Measurements from ENCODE around the gene PRPF38B. TPM values are rescaled to one million over a fixed set of nuclear protein-coding genes. Genes with fewer than 3 reads are reported as not detected.

PRPF38B gene
- total and polyA plus RNA-seq, 10 of the 15 experiments (the other 5 are each of a cell fraction or from before 2014, with no cell fraction given) = 32.9 to 79.2 (median 47.8) TPM

GRCh38 chr1:108746382-108747170 lies 54.5 kb downstream of the PRPF38B start, which contains the start of gene STXBP3:
Gene STXBP3 (plus strand): TSS chr1:108746674. CDS start chr1:108746738, 64 bp downstream.
- H3K9me3 ChIP-seq (replicated peaks; ENCODE audit: control insufficient read depth, insufficient read depth, low read length) = no peaks in the 10 kb centered on the region
- POLR2A ChIA-PET = no interaction called here
- CTCF ChIA-PET = no interaction called here
- no peaks in the 10 kb centered on the region for H4K20me1 ChIP-seq (ENCODE audit: control insufficient read depth, insufficient read depth)
- H3K27ac ChIP-seq (ENCODE audit: control insufficient read depth, insufficient read depth) = peak within 1 kb of the TSS; percentile 87
- H3K4me3 ChIP-seq = peak within 1 kb of the TSS; percentile 94
- H3K4me1 ChIP-seq (ENCODE audit: control insufficient read depth, insufficient read depth, low read length) = no peaks in the 10 kb centered on the region
- DNase-seq (ENCODE audit: low read depth, low spot score) = peak; percentile 95
- ATAC-seq = peak; percentile 94
- peak within 1 kb of the TSS; percentile 93 for H2AFZ ChIP-seq (ENCODE audit: control insufficient read depth, low read depth, low read length)
- SMC1A ChIA-PET (ENCODE audit: uncharacterized antibody, unreplicated experiment) = interaction anchor here (0.6 kb wide), 1 partner anchor 134 kb away, joined by 3 read pairs; no protein-coding TSS in a partner anchor
- intact Hi-C loops (cut with micrococcal nuclease; ENCODE audit: unreplicated experiment) (loop anchor here (2.0 kb wide), 1 partner anchor 54 kb away; the partner anchor contains the start of gene PRPF38B), in situ Hi-C loops (cut with MboI) (no loop called here)
- FAIRE-seq = peak; percentile 95
- no peaks in the 10 kb centered on the region for H3K27me3 ChIP-seq (replicated peaks in 1 of 2; ENCODE audit: control insufficient read depth in 2 of 2, insufficient read depth in 2 of 2, low read length in 1 of 2)
- BruUV-seq (replicated peaks) = no TSS peak
- peak within 1 kb of the TSS; percentile 82 for H3K9ac ChIP-seq (ENCODE audit: control insufficient read depth, insufficient read depth, low read length)
- peak within 1 kb of the TSS; percentile 45 for H3K4me2 ChIP-seq (ENCODE audit: control insufficient read depth, insufficient read depth)
- RAD21 ChIA-PET (ENCODE audit: unreplicated experiment) = no interaction called here
- peaks cover 11% of the 10 kb centered on the region for H3K79me2 ChIP-seq (ENCODE audit: control insufficient read depth, insufficient read depth, low read length)
- WGBS (ENCODE audit: insufficient coverage, insufficient replicate concordance, low lambda C conversion rate, missing lambda C conversion rate) = under 1% methylated on average over 53 of the region's 75 CpGs
- H3K36me3 ChIP-seq (ENCODE audit: control insufficient read depth in 2 of 2, insufficient read depth in 2 of 2, low read length in 1 of 2) = no peaks in the 10 kb centered on the region
- TF ChIP-seq SMAD5 (IDR thresholded peaks at IDR 0.05; ENCODE audit: low read depth) (peak; percentile 93; the same call in 1 of the 2 replicates), FOXM1 (IDR thresholded peaks at IDR 0.05; ENCODE audit: low read depth, low read length) (peak; percentile 34; the same call in 1 of the 2 replicates), LARP7 (IDR thresholded peaks at IDR 0.05) (peak; percentile 54; the same call in 1 of the 2 replicates), BRCA1 (IDR thresholded peaks at IDR 0.05; ENCODE audit: low read depth, low read length) (peak; percentile 56; the same call in 1 of the 2 replicates), CBX5 (IDR thresholded peaks at IDR 0.05; ENCODE audit: low read depth) (no peak), FOS (IDR thresholded peaks at IDR 0.05; ENCODE audit: borderline replicate concordance, extremely low read depth, insufficient read length) (no peak), EGR1 (IDR thresholded peaks at IDR 0.05; ENCODE audit: borderline replicate concordance in 1 of 2, low read depth in 2 of 2, low read length in 2 of 2) (peak in 1 of 2 experiments; percentile 83; a peak in 2 of 3 replicates), BHLHE40 (IDR thresholded peaks at IDR 0.05; ENCODE audit: borderline replicate concordance in 1 of 2, low read depth in 2 of 2, low read length in 1 of 2) (peak in 1 of 2 experiments; percentile 54; a peak in 3 of 4 replicates), PML (IDR thresholded peaks at IDR 0.05; ENCODE audit: low read length) (peak; percentile 94)
- TF ChIP-seq, protein P1, sequence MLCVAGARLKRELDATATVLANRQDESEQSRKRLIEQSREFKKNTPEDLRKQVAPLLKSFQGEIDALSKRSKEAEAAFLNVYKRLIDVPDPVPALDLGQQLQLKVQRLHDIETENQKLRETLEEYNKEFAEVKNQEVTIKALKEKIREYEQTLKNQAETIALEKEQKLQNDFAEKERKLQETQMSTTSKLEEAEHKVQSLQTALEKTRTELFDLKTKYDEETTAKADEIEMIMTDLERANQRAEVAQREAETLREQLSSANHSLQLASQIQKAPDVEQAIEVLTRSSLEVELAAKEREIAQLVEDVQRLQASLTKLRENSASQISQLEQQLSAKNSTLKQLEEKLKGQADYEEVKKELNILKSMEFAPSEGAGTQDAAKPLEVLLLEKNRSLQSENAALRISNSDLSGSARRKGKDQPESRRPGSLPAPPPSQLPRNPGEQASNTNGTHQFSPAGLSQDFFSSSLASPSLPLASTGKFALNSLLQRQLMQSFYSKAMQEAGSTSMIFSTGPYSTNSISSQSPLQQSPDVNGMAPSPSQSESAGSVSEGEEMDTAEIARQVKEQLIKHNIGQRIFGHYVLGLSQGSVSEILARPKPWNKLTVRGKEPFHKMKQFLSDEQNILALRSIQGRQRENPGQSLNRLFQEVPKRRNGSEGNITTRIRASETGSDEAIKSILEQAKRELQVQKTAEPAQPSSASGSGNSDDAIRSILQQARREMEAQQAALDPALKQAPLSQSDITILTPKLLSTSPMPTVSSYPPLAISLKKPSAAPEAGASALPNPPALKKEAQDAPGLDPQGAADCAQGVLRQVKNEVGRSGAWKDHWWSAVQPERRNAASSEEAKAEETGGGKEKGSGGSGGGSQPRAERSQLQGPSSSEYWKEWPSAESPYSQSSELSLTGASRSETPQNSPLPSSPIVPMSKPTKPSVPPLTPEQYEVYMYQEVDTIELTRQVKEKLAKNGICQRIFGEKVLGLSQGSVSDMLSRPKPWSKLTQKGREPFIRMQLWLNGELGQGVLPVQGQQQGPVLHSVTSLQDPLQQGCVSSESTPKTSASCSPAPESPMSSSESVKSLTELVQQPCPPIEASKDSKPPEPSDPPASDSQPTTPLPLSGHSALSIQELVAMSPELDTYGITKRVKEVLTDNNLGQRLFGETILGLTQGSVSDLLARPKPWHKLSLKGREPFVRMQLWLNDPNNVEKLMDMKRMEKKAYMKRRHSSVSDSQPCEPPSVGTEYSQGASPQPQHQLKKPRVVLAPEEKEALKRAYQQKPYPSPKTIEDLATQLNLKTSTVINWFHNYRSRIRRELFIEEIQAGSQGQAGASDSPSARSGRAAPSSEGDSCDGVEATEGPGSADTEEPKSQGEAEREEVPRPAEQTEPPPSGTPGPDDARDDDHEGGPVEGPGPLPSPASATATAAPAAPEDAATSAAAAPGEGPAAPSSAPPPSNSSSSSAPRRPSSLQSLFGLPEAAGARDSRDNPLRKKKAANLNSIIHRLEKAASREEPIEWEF (IDR thresholded peaks at IDR 0.05; ENCODE audit: insufficient replicate concordance, low read depth, low read length) = no peak
- TF ChIP-seq, protein P2, sequence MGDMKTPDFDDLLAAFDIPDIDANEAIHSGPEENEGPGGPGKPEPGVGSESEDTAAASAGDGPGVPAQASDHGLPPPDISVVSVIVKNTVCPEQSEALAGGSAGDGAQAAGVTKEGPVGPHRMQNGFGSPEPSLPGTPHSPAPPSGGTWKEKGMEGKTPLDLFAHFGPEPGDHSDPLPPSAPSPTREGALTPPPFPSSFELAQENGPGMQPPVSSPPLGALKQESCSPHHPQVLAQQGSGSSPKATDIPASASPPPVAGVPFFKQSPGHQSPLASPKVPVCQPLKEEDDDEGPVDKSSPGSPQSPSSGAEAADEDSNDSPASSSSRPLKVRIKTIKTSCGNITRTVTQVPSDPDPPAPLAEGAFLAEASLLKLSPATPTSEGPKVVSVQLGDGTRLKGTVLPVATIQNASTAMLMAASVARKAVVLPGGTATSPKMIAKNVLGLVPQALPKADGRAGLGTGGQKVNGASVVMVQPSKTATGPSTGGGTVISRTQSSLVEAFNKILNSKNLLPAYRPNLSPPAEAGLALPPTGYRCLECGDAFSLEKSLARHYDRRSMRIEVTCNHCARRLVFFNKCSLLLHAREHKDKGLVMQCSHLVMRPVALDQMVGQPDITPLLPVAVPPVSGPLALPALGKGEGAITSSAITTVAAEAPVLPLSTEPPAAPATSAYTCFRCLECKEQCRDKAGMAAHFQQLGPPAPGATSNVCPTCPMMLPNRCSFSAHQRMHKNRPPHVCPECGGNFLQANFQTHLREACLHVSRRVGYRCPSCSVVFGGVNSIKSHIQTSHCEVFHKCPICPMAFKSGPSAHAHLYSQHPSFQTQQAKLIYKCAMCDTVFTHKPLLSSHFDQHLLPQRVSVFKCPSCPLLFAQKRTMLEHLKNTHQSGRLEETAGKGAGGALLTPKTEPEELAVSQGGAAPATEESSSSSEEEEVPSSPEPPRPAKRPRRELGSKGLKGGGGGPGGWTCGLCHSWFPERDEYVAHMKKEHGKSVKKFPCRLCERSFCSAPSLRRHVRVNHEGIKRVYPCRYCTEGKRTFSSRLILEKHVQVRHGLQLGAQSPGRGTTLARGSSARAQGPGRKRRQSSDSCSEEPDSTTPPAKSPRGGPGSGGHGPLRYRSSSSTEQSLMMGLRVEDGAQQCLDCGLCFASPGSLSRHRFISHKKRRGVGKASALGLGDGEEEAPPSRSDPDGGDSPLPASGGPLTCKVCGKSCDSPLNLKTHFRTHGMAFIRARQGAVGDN (IDR thresholded peaks at IDR 0.05) = peak; percentile 97
